ENCODE measurements around the gene OR14K1.

OR14K1 gene

DNA sequence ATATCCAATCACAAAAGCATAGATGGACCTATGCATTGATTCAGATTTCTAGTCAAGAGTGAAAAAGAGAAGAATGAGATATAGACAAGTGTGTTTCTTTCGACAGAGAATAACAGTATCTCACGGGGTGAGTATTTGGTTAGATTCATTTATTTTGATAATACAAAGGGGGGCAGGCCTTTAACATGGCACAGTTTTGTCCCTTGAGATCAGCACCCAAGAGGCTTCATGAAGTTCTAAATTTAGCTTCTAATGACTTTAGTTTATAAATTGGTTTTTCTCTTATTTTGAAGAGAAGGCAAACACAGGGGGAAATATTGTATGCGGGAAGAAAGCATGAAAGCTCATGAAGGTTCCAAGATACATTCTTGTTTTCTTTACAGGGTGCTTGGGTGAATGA lies 22.0 kb downstream of the OR14K1 start, which contains the start of gene OR1C1:
Gene OR1C1, minus strand, starts transcription at position 101 of the 400 bp plus-strand sequence. CDS start 2,150 bp downstream, outside the sequence.
- H2AFZ ChIP-seq (ENCODE audit: low read depth, low read length): no peak within 1 kb of the TSS
- H3K4me1 ChIP-seq (ENCODE audit: insufficient read depth, low read length): no peaks in the 10 kb centered on the region
- H3K36me3 ChIP-seq (ENCODE audit: insufficient read depth, low read length): no peaks in the 10 kb centered on the region
- H3K27me3 ChIP-seq (ENCODE audit: insufficient read depth, low read length): no peaks in the 10 kb centered on the region
- H3K4me3 ChIP-seq (ENCODE audit: low read length): no peak within 1 kb of the TSS
- no peaks in the 10 kb centered on the region for H3K9me3 ChIP-seq (ENCODE audit: low read length)

DNA sequence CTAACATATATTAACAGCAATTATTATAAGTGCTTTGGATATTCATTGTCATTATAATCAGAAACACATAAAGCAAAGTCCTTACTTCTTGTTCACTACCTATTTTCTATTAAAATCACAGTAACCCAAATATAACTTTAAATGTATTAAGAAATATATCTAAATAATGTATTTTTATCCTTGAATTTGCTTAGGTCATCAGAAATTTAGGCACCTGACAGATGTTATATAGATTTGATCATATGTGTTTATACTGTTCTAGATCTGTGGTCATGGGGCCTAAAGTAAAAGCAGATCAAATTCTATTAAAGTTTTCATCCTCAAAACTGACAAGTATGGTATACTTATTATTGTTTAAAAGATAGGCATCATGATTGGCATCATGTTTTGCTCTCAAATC lies 31.2 kb downstream of the OR14K1 start:
- H3K9me3 ChIP-seq (ENCODE audit: low read length): no peaks in the 10 kb centered on the region
- no peaks in the 10 kb centered on the region for H3K36me3 ChIP-seq (ENCODE audit: insufficient read depth, low read length)
- no peak overlapping the region for H2AFZ ChIP-seq (ENCODE audit: low read depth, low read length)
- no peak overlapping the region for H3K4me3 ChIP-seq (ENCODE audit: low read length)
- no peaks in the 10 kb centered on the region for H3K27me3 ChIP-seq (ENCODE audit: insufficient read depth, low read length)
- no peaks in the 10 kb centered on the region for H3K4me1 ChIP-seq (ENCODE audit: insufficient read depth, low read length)
